B cell (primary cell): Measurements from ENCODE around the gene AHDC1. TPM values are rescaled to one million over a fixed set of nuclear protein-coding genes. Genes with fewer than 3 reads are reported as not detected.

ENCODE experiments used
- ATAC-seq: fragments of 200-7000 bp; cut with Tn5 transposase; one replicate; pipeline ENCODE4 v1.10.0; 2021; ENCODE audit warnings: low read depth, mild to moderate bottlenecking, moderate number of reproducible peaks, moderate library complexity
- CTCF ChIA-PET: fragments of 350-600 bp; sonication (Branson Sonifier 250); formaldehyde crosslinking; loops from one replicate; lab custom pipeline; 2021; ENCODE audit warnings: antibody characterized with exemption, inconsistent platforms; lab: Charles Lee
- POLR2A ChIA-PET: fragments of 350-600 bp; sonication (Branson Sonifier 250); formaldehyde crosslinking; loops from one replicate; lab custom pipeline; 2021; ENCODE audit warnings: antibody characterized with exemption; lab: Charles Lee
- DNase-seq: peaks from one replicate; pipeline ENCODE4 v3.0.0; 2013
- H2AFZ ChIP-seq: 2 replicates; pipeline ENCODE4 v1.6.1; 2012; ENCODE audit warnings: mild to moderate bottlenecking, low read depth, low read length; ENCODE audit not compliant: insufficient read depth, poor library complexity, severe bottlenecking
- H3K27ac ChIP-seq, 2 donors: 1 replicate in 1 of 2; 2 replicates in 1 of 2; pipeline ENCODE4 v1.5.1; 2012 to 2013; ENCODE audit warnings: low read length in 2 of 2, mild to moderate bottlenecking in 2 of 2, moderate library complexity in 1 of 2
- H3K27me3 ChIP-seq, 4 experiments: fragments of 200-600 bp in 1 of 4; sonication (generic) in 1 of 4; replicated peaks in 1 of 4; 1 replicate in 2 of 4; 2 replicates in 2 of 4; pipeline versions ENCODE4 v1.6.1 to v1.7.0; 2013 to 2016; ENCODE audit warnings: low read length in 3 of 4, mild to moderate bottlenecking in 2 of 4, mixed read lengths in 1 of 4, moderate library complexity in 1 of 4; ENCODE audit not compliant: insufficient read depth in 4 of 4, control insufficient read depth in 3 of 4; ENCODE audit errors: control extremely low read depth in 1 of 4
- H3K36me3 ChIP-seq, 2 experiments: replicated peaks in 1 of 2; 1 replicate in 1 of 2; 2 replicates in 1 of 2; pipeline versions ENCODE4 v1.6.1 to v1.7.1; 2013; ENCODE audit warnings: low read length in 1 of 2; ENCODE audit not compliant: insufficient read depth in 2 of 2, control insufficient read depth in 1 of 2; ENCODE audit errors: control extremely low read depth in 1 of 2, extremely low read depth in 1 of 2
- H3K4me1 ChIP-seq, 2 donors: fragments of 200-600 bp in 1 of 2; sonication (generic) in 1 of 2; 1 replicate in 1 of 2; 2 replicates in 1 of 2; pipeline versions ENCODE4 v1.5.1 to v1.6.1; 2013 to 2017; ENCODE audit warnings: low read length in 2 of 2; ENCODE audit not compliant: control insufficient read depth in 2 of 2, insufficient read depth in 2 of 2
- H3K4me2 ChIP-seq: replicated peaks from 2 replicates; pipeline ENCODE3; 2012; ENCODE audit warnings: mild to moderate bottlenecking, low read depth, low read length; ENCODE audit not compliant: poor library complexity, severe bottlenecking
- H3K4me3 ChIP-seq, 5 experiments: fragments of 200-600 bp in 1 of 5; sonication (generic) in 1 of 5; 1 replicate in 3 of 5; 2 replicates in 2 of 5; pipeline versions ENCODE4 v1.5.1 to v1.7.0; 2011 to 2016; ENCODE audit warnings: low read length in 4 of 5, mild to moderate bottlenecking in 4 of 5, low read depth in 2 of 5, control low read depth in 1 of 5, moderate library complexity in 1 of 5; ENCODE audit not compliant: insufficient read depth in 1 of 5; ENCODE audit errors: control extremely low read depth in 1 of 5, extremely low read depth in 1 of 5
- H3K79me2 ChIP-seq: fragments of 200-600 bp; sonication (generic); one replicate; pipeline ENCODE4 v1.6.0; 2016; ENCODE audit warnings: low read length; ENCODE audit not compliant: control insufficient read depth, insufficient read depth
- H3K9ac ChIP-seq: fragments of 200-600 bp; sonication (generic); 2 replicates; pipeline ENCODE4 v1.6.1; 2017; ENCODE audit warnings: mild to moderate bottlenecking, low read length, moderate library complexity
- H3K9me3 ChIP-seq, 3 donors: one replicate each; pipeline versions ENCODE4 v1.6.1 to v1.7.1; 2013; ENCODE audit warnings: low read length in 2 of 3; ENCODE audit not compliant: control insufficient read depth in 2 of 3, insufficient read depth in 1 of 3; ENCODE audit errors: control extremely low read depth in 1 of 3
- H4K20me1 ChIP-seq: 2 replicates; pipeline ENCODE4 v1.6.0; 2012; ENCODE audit warnings: mild to moderate bottlenecking, low read length; ENCODE audit not compliant: insufficient read depth, control insufficient read depth, poor library complexity, severe bottlenecking
- H3K27ac Mint-ChIP-seq: one replicate; pipeline ENCODE4 v1.8.0; 2021; ENCODE audit warnings: mixed read lengths
- H3K27me3 Mint-ChIP-seq: one replicate; pipeline ENCODE4 v1.8.0; 2021; ENCODE audit warnings: mixed read lengths
- H3K4me1 Mint-ChIP-seq: one replicate; pipeline ENCODE4 v1.8.0; 2021; ENCODE audit warnings: mixed read lengths
- H3K4me3 Mint-ChIP-seq: one replicate; pipeline ENCODE4 v1.8.0; 2021; ENCODE audit warnings: mixed read lengths
- H3K9me3 Mint-ChIP-seq: one replicate; pipeline ENCODE4 v1.8.0; 2022; ENCODE audit warnings: mixed read lengths; ENCODE audit not compliant: insufficient read depth
- EZH2 ChIP-seq: IDR thresholded peaks from 2 replicates; pipeline ENCODE4 v1.6.1; 2012; ENCODE audit warnings: borderline replicate concordance, low read depth, mild to moderate bottlenecking, moderate library complexity, low read length; ENCODE audit not compliant: insufficient read depth, poor library complexity, severe bottlenecking
- WGBS: methylation state at CpG from one replicate; pipeline ENCODE4 v1.1.5; 2013; ENCODE audit warnings: missing lambda C conversion rate; ENCODE audit not compliant: insufficient coverage; 5-methylcytosine and 5-hydroxymethylcytosine counted together
- intact Hi-C: fragments of 100-400 bp; cut with micrococcal nuclease; formaldehyde crosslinking; loops from one replicate; pipeline ENCODE4 v1.10.0; 2022
- polyA plus RNA-seq: library from polyadenylated mRNA; depleted of rRNA; stranded (reverse); fragments of >200 nt; gene quantifications from 2 replicates; pipeline ENCODE4 v1.2.3, GENCODE V29; 2012
- total RNA-seq, 2 donors: library from RNA; stranded (reverse); fragments of 120-200 nt in 1 of 2; gene quantifications; 1 replicate in 1 of 2; 2 replicates in 1 of 2; pipeline versions ENCODE4 v1.2.3 to v1.2.4, GENCODE V29; 2013 to 2022
- TF ChIP-seq, protein P1 (sequence below): fragments of 200-600 bp; IDR thresholded peaks from one replicate; pipeline ENCODE4 v1.8.0; 2022; ENCODE audit warnings: antibody characterized with exemption, mild to moderate bottlenecking

Gene AHDC1
- total and polyA plus RNA-seq, 2 donors (not counting 1 experiment from before 2014, with no cell fraction given), result 6.2 to 32.0 TPM

DNA sequence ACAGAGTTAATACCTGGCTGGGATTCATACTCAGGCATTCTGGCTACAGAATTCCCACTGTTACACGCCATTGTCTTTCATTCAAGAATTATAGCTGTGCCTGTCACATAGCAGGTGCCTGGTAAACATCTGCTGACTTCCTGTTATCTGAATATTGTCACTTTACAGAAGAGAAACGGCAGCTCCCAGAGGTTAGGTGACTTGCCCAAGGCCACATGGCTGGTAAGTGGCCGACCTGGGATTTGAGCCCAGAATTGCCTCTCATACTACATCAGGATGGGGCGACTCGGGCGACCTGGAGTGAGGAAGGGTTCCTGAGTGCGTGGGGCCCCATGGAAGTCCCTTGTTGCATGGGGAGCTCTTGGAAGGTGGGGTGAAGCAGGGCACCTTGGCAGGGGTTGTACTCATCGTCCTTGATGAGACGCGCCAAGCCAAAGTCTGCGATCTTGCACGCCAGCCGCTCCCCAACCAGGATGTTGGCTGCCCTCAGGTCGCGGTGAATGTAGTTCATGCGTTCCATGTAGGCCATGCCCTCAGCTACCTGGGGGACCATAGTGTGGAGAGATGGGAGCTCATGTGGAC lies 10.2 kb upstream of the AHDC1 start:
- Histone ChIP-seq H3K4me3 (no peak overlapping the region), H3K9me3 (no peaks in the 10 kb centered on the region), H4K20me1 (peaks cover 45% of the 10 kb centered on the region), H3K36me3 (peaks cover 0 to 67% of the 10 kb centered on the region in 2 experiments), H3K27ac (no peak overlapping the region), H2AFZ (no peak overlapping the region), H3K9ac (no peak overlapping the region), H3K4me1 (peaks cover 34 to 44% of the 10 kb centered on the region in 2 donors), H3K27me3 (no peaks in the 10 kb centered on the region), H3K79me2 (peaks cover 23% of the 10 kb centered on the region), H3K4me2 (no peak overlapping the region)
- TF ChIP-seq, protein P1, sequence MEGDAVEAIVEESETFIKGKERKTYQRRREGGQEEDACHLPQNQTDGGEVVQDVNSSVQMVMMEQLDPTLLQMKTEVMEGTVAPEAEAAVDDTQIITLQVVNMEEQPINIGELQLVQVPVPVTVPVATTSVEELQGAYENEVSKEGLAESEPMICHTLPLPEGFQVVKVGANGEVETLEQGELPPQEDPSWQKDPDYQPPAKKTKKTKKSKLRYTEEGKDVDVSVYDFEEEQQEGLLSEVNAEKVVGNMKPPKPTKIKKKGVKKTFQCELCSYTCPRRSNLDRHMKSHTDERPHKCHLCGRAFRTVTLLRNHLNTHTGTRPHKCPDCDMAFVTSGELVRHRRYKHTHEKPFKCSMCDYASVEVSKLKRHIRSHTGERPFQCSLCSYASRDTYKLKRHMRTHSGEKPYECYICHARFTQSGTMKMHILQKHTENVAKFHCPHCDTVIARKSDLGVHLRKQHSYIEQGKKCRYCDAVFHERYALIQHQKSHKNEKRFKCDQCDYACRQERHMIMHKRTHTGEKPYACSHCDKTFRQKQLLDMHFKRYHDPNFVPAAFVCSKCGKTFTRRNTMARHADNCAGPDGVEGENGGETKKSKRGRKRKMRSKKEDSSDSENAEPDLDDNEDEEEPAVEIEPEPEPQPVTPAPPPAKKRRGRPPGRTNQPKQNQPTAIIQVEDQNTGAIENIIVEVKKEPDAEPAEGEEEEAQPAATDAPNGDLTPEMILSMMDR, result no peak
- no peak for TF ChIP-seq EZH2
- ATAC-seq, result no peak
- 85% methylated on average over 12 of the region's 16 CpGs for WGBS
- intact Hi-C loops, result no loop called here
- Mint-ChIP-seq H3K4me3 (no peak overlapping the region), H3K9me3 (no peaks in the 10 kb centered on the region), H3K27ac (peak overlapping the region; percentile 47), H3K4me1 (peaks cover 39% of the 10 kb centered on the region), H3K27me3 (no peaks in the 10 kb centered on the region)
- ChIA-PET CTCF (interaction anchor here (0.9 to 20.3 kb wide), 4 partner anchors 29 to 318 kb away, joined by 3 to 473 read pairs (median 4); no protein-coding TSS in a partner anchor), POLR2A (interaction anchor here (1.1 to 1.9 kb wide), 2 partner anchors 11 to 48 kb away, joined by 4 to 5 read pairs; no protein-coding TSS in a partner anchor)
- DNase-seq, result no peak

DNA sequence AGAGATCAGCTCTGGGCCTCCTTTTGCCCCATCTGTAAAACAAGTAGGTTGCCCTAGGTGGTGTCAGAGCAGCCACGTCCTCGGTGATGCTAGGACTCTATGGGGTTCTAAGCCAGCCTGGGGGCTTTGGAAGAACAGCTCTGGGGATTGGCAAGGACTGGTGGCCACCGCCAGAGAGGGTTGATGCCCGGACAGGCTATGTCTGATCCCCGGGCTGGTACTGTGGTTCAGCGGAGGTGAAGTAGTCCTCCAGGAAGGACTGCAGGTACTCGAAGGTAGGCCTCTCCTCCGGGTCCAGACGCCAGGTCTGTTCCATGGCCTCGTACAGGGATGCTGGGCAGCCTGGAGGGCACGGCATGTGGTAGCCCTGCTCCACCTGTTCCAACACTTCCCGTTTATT lies 8.8 kb upstream of the AHDC1 start:
- no peak for ATAC-seq
- Histone ChIP-seq H3K4me3 (no peak overlapping the region), H3K9ac (no peak overlapping the region), H2AFZ (no peak overlapping the region), H3K4me1 (peaks cover 31 to 40% of the 10 kb centered on the region in 2 donors), H3K9me3 (no peaks in the 10 kb centered on the region), H3K36me3 (peaks cover 0 to 54% of the 10 kb centered on the region in 2 experiments), H4K20me1 (peaks cover 34% of the 10 kb centered on the region), H3K27ac (no peak overlapping the region), H3K4me2 (no peak overlapping the region), H3K79me2 (peaks cover 12% of the 10 kb centered on the region), H3K27me3 (no peaks in the 10 kb centered on the region)
- no peak for DNase-seq
- ChIA-PET CTCF (interaction anchor here (0.6 to 20.3 kb wide), 3 partner anchors 13 to 51 kb away, joined by 3 to 473 read pairs (median 7); no protein-coding TSS in a partner anchor), POLR2A (no interaction called here)
- peaks cover 27% of the 10 kb centered on the region for H3K4me1 Mint-ChIP-seq
- H3K27ac Mint-ChIP-seq, result no peak overlapping the region
- H3K27me3 Mint-ChIP-seq, result no peaks in the 10 kb centered on the region
- WGBS, result 97% methylated on average over 10 of the region's 12 CpGs
- no peaks in the 10 kb centered on the region for H3K9me3 Mint-ChIP-seq
- TF ChIP-seq, protein P1, result no peak
- no peak for TF ChIP-seq EZH2
- no peak overlapping the region for H3K4me3 Mint-ChIP-seq
- intact Hi-C loops, result no loop called here
